CD1c-positive myeloid dendritic cell (primary cell): ENCODE data around the gene HUS1B.
A peak's percentile ranks its signal among the peaks of the same experiment; 100 is the strongest.

ENCODE experiments used
- DNase-seq: peaks from one replicate; pipeline ENCODE4 v3.0.0-alpha.2; 2016; ENCODE audit errors: extremely low spot score

HUS1B gene

DNA sequence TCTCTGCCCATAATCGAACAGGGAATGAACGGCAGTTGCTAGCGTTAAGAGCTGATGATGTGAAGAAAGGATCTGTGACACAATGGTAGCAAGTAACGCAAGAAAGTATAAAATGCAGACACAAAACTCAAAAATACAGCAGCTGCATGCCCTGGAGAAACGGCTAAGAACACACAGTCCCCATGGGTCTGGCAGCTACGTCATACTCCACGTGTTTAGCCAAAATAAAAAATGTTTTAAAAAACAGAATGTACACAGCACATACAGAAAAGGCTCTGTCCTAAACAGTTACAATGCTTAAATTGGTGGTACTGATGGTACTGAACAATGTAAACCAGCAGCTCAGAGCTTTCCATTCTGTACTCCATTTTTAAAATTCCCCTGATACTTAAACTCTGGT lies 34.4 kb downstream of the HUS1B start:
- DNase-seq: no peak

DNA sequence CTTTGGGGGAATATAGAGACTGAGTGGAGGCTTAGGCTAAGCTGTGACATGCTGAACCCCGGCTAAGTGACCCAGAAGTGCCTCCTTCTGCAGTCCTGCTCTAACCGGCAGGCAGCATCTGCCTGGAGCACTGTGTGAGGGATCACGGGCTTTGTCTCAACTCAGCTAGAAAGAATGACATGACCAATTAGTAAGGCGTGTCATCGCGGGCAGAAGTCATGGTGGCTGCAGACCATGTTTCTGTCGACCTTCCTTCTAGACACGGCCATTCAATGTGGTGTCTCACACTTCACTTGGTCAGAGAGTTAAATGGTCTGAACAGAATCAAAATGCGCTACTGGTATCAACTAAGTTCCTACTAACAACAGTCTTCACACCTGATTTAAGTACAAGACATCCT lies 35.0 kb downstream of the HUS1B start:
- DNase-seq: no peak

DNA sequence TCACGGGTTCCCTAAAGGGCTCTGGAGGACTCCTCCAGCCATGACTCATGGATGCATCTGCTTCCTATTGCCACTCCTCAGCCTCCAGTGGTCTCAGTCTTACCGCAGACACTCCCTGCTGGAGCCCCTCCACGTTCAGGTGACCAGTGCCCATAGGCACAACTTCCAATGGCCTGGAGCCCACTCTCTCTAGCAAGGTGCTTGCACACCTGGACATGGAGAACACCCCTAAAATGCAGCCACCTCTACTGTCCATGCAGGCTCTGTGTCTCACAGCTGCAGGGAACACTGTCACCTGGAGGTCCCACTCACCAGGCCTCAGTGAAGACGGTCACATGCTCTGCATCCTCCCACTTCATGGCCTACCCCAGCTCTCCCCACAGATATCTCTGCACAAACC lies 36.0 kb downstream of the HUS1B start:
- DNase-seq: no peak

DNA sequence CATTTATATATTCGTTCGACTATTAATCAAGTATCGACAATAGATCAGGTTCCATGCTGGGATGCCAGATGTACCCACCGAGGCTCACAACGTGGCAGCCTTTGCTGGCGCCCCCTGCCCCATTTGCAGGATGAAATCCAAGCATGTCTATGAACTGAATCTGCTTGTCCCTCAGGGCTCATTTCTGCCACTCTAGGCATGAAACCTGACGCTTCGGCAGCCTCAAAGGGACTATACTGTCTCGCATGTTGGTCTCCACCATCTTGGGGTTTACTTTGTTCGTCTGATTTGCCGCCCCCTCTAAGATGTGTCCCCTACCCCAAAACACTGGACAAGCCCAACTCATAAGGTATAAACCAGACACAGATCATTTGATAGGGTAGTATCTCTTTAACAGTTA lies 36.7 kb downstream of the HUS1B start:
- DNase-seq: no peak

DNA sequence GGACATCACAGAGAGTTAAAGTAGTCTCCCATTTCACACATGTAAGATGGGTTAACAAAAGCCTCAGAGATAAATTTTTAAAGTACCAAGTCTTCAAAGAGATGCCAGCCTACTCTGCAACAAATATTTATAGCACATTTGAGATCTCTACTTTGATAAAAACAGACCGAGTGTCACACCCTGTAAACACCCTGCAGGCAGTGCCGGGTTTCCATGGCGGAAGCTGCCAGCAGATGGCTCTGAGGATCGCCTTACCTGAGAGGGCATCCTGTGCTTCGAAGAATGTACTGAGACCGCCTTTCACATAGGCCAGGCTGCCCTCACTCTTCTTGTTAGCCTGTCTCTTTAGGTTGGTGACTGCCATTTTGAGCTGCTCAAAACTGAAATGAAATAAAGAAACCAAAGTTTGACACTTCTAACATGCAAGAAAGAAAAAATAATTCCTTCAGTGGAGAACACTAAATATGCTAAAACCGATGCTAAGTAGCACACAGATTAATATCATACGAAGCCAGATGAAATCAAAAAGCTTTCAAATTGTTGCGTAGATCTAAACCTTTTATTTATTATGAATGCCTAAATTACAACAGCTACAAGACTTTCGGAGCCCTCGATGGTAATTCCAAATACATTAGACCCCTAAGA lies 39.3 kb downstream of the HUS1B start:
- DNase-seq: no peak

DNA sequence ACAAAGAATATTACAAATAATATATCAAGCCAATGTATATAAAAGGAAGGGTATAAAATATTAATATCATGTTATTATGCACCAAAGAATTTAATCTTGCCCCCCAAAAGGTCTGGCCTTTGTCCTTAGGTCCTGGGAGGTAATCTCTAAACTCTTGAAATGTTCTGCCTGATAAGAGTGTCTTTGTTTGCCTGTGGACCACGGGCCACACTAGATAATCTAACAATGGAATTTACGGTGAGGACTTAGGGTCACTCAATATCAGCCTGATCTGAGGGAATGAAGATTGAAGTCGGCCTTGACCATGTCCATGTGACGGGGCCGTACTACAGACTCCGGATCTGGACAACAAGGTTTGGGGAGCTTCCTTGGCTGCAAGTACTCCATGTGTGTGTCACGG lies 42.9 kb downstream of the HUS1B start:
- DNase-seq: no peak

DNA sequence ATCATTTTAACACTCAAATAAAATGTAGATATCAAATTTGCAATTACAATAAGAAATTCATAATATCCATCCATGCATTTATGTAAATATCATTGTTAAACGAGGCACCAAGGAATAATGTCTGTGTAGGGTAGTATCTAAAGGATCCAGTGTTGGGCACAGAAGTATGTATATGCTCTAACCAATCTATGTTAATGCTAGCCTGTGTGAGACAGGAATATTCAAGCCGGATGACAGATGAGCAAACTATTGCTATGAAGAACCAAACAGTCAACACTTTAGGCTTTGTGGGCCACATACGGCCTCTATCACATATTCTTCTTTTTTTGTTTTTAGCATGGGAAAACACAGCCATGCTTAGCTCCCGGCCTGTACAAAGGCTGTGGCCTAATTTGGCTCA lies 45.0 kb downstream of the HUS1B start:
- no peak for DNase-seq

DNA sequence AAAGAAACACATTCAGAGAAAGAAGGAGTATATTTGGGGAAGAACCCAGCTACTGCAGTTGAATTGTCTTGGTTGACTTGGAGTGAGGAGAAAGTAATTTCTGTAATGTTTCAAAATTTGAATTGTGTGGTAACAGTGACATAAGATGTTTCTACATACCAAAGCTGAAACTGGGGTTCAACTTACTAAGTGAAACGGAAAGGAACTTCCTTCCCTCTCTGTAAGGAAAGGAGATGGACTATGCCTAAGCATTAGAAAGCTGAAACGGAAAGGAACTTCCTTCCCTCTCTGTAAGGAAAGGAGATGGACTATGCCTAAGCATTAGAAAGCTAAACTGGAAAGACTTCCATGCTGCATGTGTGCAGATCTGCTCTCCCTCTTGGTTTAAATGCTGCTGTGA lies 46.0 kb downstream of the HUS1B start:
- DNase-seq: peak; percentile 12

DNA sequence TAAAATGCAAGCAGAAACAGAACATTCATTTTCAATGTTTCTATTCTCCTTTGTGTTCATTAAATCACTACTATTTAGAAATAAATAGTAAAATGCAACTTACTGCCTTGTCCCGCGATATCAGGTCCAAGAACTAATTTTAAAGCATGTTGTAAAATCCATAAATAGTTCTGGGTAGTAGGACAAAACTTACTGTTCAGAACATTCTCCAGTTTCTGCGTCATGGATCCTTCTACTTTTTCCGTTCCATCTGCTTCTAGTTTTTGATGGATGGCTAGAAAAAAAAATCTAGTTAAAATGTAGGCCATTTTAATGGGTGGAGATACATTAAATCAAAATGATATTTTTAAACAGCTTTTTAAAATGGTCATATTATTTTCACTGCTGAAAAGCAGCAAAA lies 47.0 kb downstream of the HUS1B start:
- DNase-seq: no peak

DNA sequence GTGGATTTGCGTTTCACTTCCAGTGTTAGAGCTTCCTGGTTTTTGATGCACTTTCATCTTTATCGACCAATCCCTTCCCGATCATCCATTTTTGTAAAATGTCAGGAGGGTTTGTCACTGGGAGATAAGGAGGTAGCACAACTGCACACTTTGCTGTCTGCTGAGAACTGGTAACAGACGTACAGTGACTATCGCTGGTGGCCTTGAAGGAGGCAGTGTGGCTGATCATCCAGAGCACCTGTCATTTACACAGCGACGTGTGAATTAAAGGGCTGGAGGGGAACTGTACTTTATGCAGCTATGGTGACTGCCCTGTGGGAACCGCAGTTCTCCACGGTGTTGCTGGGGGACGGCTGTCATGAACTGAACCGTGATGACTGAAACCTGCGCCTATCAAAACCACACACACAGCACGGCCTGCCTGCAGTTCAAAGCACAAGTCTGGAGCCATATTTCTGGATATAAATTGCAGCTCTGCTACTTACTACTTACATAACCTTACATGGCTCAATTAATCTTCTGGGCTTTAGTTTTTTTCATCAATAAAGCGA lies 50.0 kb downstream of the HUS1B start:
- DNase-seq: no peak
